Effector memory CD8-positive, alpha-beta T cell (primary cell): ENCODE data around the gene OSM.
A peak's percentile ranks its signal among the peaks of the same experiment; 100 is the strongest.

Experiments used
- ATAC-seq: fragments of 150-1000 bp; cut with Tn5 transposase; replicated peaks from 2 replicates; pipeline ENCODE4 v1.10.0; 2021; ENCODE audit warnings: mild to moderate bottlenecking, moderate library complexity
- DNase-seq, 3 experiments: peaks; one replicate each; pipeline ENCODE4 v3.0.0; 2021
- H3K27ac Mint-ChIP-seq, 2 donors: one replicate each; pipeline ENCODE4 v1.8.0; 2022; ENCODE audit warnings: mild to moderate bottlenecking in 2 of 2, mixed read lengths in 2 of 2, moderate library complexity in 2 of 2
- H3K27me3 Mint-ChIP-seq, 2 donors: one replicate each; pipeline ENCODE4 v1.8.0; 2022; ENCODE audit warnings: mixed read lengths in 2 of 2
- H3K36me3 Mint-ChIP-seq: one replicate; pipeline ENCODE4 v1.8.0; 2022; ENCODE audit warnings: mild to moderate bottlenecking, moderate library complexity, mixed read lengths; ENCODE audit not compliant: insufficient read depth
- H3K4me1 Mint-ChIP-seq, 2 donors: one replicate each; pipeline ENCODE4 v1.8.0; 2022; ENCODE audit warnings: low read depth in 2 of 2, mixed read lengths in 2 of 2
- H3K4me3 Mint-ChIP-seq, 2 donors: one replicate each; pipeline ENCODE4 v1.8.0; 2022; ENCODE audit warnings: mild to moderate bottlenecking in 2 of 2, mixed read lengths in 2 of 2, moderate library complexity in 2 of 2
- H3K9me3 Mint-ChIP-seq, 2 donors: one replicate each; pipeline ENCODE4 v1.8.0; 2022; ENCODE audit warnings: mixed read lengths in 2 of 2

The OSM gene

GRCh38 chr22:30294066-30294465 lies 27.4 kb upstream of the OSM start:
- H3K27ac Mint-ChIP-seq: peak overlapping the region in 1 of 2 donors; percentile 89
- H3K27me3 Mint-ChIP-seq: no peaks in the 10 kb centered on the region
- H3K4me3 Mint-ChIP-seq: no peak overlapping the region
- peaks cover 57% of the 10 kb centered on the region for H3K36me3 Mint-ChIP-seq
- H3K9me3 Mint-ChIP-seq: no peaks in the 10 kb centered on the region
- peaks cover 22 to 24% of the 10 kb centered on the region in 2 donors for H3K4me1 Mint-ChIP-seq
- DNase-seq: no peak
- no peak for ATAC-seq

GRCh38 chr22:30293026-30293425 lies 26.4 kb upstream of the OSM start:
- ATAC-seq: no peak
- no peak for DNase-seq
- H3K4me3 Mint-ChIP-seq: no peak overlapping the region
- H3K36me3 Mint-ChIP-seq: peaks cover 55% of the 10 kb centered on the region
- H3K27ac Mint-ChIP-seq: peak overlapping the region; percentile 88 to 89
- H3K9me3 Mint-ChIP-seq: no peaks in the 10 kb centered on the region
- peaks cover 24 to 25% of the 10 kb centered on the region in 2 donors for H3K4me1 Mint-ChIP-seq
- H3K27me3 Mint-ChIP-seq: no peaks in the 10 kb centered on the region

- Mint-ChIP-seq H3K4me1 (peaks cover 27 to 28% of the 10 kb centered on the region in 2 donors), H3K4me3 (no peak overlapping the region), H3K27ac (peak overlapping the region in 1 of 2 donors; percentile 90), H3K36me3 (peaks cover 50% of the 10 kb centered on the region), H3K27me3 (no peaks in the 10 kb centered on the region), H3K9me3 (no peaks in the 10 kb centered on the region)
- ATAC-seq (no peak), DNase-seq (no peak)
Observed at GRCh38 chr22:30292069-30292970, 25.7 kb upstream of the OSM start.

GRCh38 chr22:30291058-30291892 lies 24.6 kb upstream of the OSM start:
- Mint-ChIP-seq H3K4me3 (no peak overlapping the region), H3K27me3 (no peaks in the 10 kb centered on the region), H3K4me1 (peaks cover 32% of the 10 kb centered on the region in 2 donors), H3K36me3 (peaks cover 50% of the 10 kb centered on the region), H3K27ac (peak overlapping the region; percentile 76 to 90), H3K9me3 (no peaks in the 10 kb centered on the region)
- ATAC-seq (no peak), DNase-seq (no peak)

GRCh38 chr22:30290342-30291057 lies 23.8 kb upstream of the OSM start:
- H3K36me3 Mint-ChIP-seq: peaks cover 44% of the 10 kb centered on the region

GRCh38 chr22:30289980-30290313 lies 23.3 kb upstream of the OSM start:
- H3K27me3 Mint-ChIP-seq: no peaks in the 10 kb centered on the region
- H3K27ac Mint-ChIP-seq: peak overlapping the region; percentile 76 to 90
- no peaks in the 10 kb centered on the region for H3K9me3 Mint-ChIP-seq
- ATAC-seq (peak; percentile 39), DNase-seq (no peak)
- H3K36me3 Mint-ChIP-seq: peaks cover 43% of the 10 kb centered on the region
- H3K4me1 Mint-ChIP-seq: peaks cover 32% of the 10 kb centered on the region in 2 donors
- H3K4me3 Mint-ChIP-seq: peak overlapping the region; percentile 87 to 94

More at GRCh38 chr22:30290342-30291057, 23.8 kb upstream of the OSM start:
- Mint-ChIP-seq H3K27ac (peak overlapping the region; percentile 76 to 90), H3K27me3 (no peaks in the 10 kb centered on the region), H3K4me1 (peaks cover 32% of the 10 kb centered on the region in 2 donors), H3K9me3 (no peaks in the 10 kb centered on the region), H3K4me3 (peak overlapping the region; percentile 87 to 94)
- ATAC-seq: no peak
- DNase-seq: no peak

- H3K36me3 Mint-ChIP-seq: peaks cover 42% of the 10 kb centered on the region
- H3K27ac Mint-ChIP-seq: peak within 1 kb of the TSS; percentile 76 to 90
- H3K27me3 Mint-ChIP-seq: no peaks in the 10 kb centered on the region
- peak within 1 kb of the TSS; percentile 87 to 94 for H3K4me3 Mint-ChIP-seq
- peaks cover 32 to 36% of the 10 kb centered on the region in 2 donors for H3K4me1 Mint-ChIP-seq
- ATAC-seq (peak; percentile 77), DNase-seq (peak; percentile 79 to 83 (median 79))
- H3K9me3 Mint-ChIP-seq: no peaks in the 10 kb centered on the region
Observed at GRCh38 chr22:30289141-30289979, 22.7 kb upstream of the OSM start, which contains the start of gene CASTOR1. Gene CASTOR1 (minus strand): TSS chr22:30289505. CDS start chr22:30289497, 8 bp downstream.

- Mint-ChIP-seq H3K36me3 (peaks cover 35% of the 10 kb centered on the region), H3K4me3 (peak overlapping the region; percentile 87 to 94), H3K4me1 (peaks cover 32 to 35% of the 10 kb centered on the region in 2 donors), H3K27ac (peak overlapping the region; percentile 71 to 79), H3K9me3 (no peaks in the 10 kb centered on the region), H3K27me3 (no peaks in the 10 kb centered on the region)
- ATAC-seq (no peak), DNase-seq (no peak)
Observed at GRCh38 chr22:30288419-30289140, 21.9 kb upstream of the OSM start.

GRCh38 chr22:30287648-30288418 lies 21.2 kb upstream of the OSM start:
- peaks cover 28 to 38% of the 10 kb centered on the region in 2 donors for H3K4me1 Mint-ChIP-seq
- H3K27ac Mint-ChIP-seq: peak overlapping the region; percentile 71 to 79
- ATAC-seq (peak; percentile 46), DNase-seq (peak; percentile 83 to 90 (median 88))
- no peaks in the 10 kb centered on the region for H3K9me3 Mint-ChIP-seq
- H3K36me3 Mint-ChIP-seq: peaks cover 29% of the 10 kb centered on the region
- peak overlapping the region; percentile 87 to 94 for H3K4me3 Mint-ChIP-seq
- H3K27me3 Mint-ChIP-seq: no peaks in the 10 kb centered on the region

- ATAC-seq (peak; percentile 36), DNase-seq (peak; percentile 83 to 86 (median 86))
- Mint-ChIP-seq H3K4me3 (peak overlapping the region in 1 of 2 donors; percentile 94), H3K9me3 (no peaks in the 10 kb centered on the region), H3K4me1 (peaks cover 28 to 40% of the 10 kb centered on the region in 2 donors), H3K36me3 (peaks cover 27% of the 10 kb centered on the region), H3K27ac (no peak overlapping the region), H3K27me3 (no peaks in the 10 kb centered on the region)
Observed at GRCh38 chr22:30286813-30287647, 20.4 kb upstream of the OSM start.

- H3K27me3 Mint-ChIP-seq: no peaks in the 10 kb centered on the region
- H3K27ac Mint-ChIP-seq: no peak overlapping the region
- peaks cover 22% of the 10 kb centered on the region for H3K36me3 Mint-ChIP-seq
- ATAC-seq (no peak), DNase-seq (no peak)
- peaks cover 28 to 37% of the 10 kb centered on the region in 2 donors for H3K4me1 Mint-ChIP-seq
- no peak overlapping the region for H3K4me3 Mint-ChIP-seq
- H3K9me3 Mint-ChIP-seq: no peaks in the 10 kb centered on the region
Observed at GRCh38 chr22:30286331-30286730, 19.7 kb upstream of the OSM start.
